NB4 (cell line): Measurements from ENCODE around the gene S100A12.

Experiments used
- POLR2A ChIP-seq: IDR thresholded peaks from 2 replicates; pipeline ENCODE4 v1.6.1; 2011; ENCODE audit warnings: mild to moderate bottlenecking; ENCODE audit not compliant: insufficient read length; ENCODE audit errors: extremely low read depth
- TF ChIP-seq, protein P1 (sequence below): IDR thresholded peaks from 2 replicates; pipeline ENCODE4 v1.6.1; 2011; ENCODE audit warnings: low read depth, low read length
- TF ChIP-seq, protein P2 (sequence below): IDR thresholded peaks from one replicate; pipeline ENCODE4 v1.5.1; 2012; ENCODE audit warnings: low read depth, low read length

DNA sequence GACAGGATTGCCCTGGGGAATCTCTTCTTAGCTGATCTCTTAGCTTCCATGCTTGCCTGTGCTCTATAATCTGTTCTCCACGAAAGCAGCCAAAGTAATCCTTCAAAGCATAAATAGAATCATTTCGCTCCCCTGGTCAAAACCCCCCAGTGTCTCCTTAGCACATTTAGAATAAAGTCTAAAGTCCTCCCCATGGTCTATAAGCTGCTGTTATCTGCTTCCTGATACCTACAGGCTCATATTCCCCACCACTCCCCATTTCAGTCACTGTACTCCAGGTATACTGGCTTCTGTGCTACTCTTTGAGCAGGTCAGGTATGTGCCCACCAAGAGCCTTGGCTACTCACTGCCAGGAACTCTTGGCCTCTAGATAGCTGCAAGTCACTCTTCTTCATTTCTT is 2.9 kb downstream of the S100A12 start:
- TF ChIP-seq, protein P1, sequence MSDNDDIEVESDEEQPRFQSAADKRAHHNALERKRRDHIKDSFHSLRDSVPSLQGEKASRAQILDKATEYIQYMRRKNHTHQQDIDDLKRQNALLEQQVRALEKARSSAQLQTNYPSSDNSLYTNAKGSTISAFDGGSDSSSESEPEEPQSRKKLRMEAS: no peak
- TF ChIP-seq POLR2A: no peak
- TF ChIP-seq, protein P2, sequence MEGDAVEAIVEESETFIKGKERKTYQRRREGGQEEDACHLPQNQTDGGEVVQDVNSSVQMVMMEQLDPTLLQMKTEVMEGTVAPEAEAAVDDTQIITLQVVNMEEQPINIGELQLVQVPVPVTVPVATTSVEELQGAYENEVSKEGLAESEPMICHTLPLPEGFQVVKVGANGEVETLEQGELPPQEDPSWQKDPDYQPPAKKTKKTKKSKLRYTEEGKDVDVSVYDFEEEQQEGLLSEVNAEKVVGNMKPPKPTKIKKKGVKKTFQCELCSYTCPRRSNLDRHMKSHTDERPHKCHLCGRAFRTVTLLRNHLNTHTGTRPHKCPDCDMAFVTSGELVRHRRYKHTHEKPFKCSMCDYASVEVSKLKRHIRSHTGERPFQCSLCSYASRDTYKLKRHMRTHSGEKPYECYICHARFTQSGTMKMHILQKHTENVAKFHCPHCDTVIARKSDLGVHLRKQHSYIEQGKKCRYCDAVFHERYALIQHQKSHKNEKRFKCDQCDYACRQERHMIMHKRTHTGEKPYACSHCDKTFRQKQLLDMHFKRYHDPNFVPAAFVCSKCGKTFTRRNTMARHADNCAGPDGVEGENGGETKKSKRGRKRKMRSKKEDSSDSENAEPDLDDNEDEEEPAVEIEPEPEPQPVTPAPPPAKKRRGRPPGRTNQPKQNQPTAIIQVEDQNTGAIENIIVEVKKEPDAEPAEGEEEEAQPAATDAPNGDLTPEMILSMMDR: no peak
